K562 (cell line): ENCODE results near the gene WDR81. TPM values are rescaled to one million over a fixed set of nuclear protein-coding genes. Genes with fewer than 3 reads are reported as not detected.

ENCODE experiments used
- ARNT ChIP-seq, 2 experiments: fragments of 450-650 bp; IDR thresholded peaks; 2 replicates each; pipeline ENCODE4 v1.6.1; 2016; ENCODE audit warnings: mild to moderate bottlenecking in 1 of 2
- C11orf30 ChIP-seq: fragments of 450-650 bp; IDR thresholded peaks from 2 replicates; pipeline ENCODE4 v1.6.1; 2016; ENCODE audit warnings: low read depth, mild to moderate bottlenecking
- MAFK ChIP-seq: IDR thresholded peaks from 2 replicates; pipeline ENCODE4 v1.6.1; 2011; ENCODE audit warnings: low read length, improper control_type of control experiment
- MTA1 ChIP-seq: fragments of 450-650 bp; IDR thresholded peaks from 2 replicates; pipeline ENCODE4 v1.6.1; 2017; ENCODE audit warnings: borderline replicate concordance
- NBN ChIP-seq: fragments of 450-650 bp; IDR thresholded peaks from 2 replicates; pipeline ENCODE4 v1.6.1; 2016; ENCODE audit warnings: low read depth, mild to moderate bottlenecking
- NFE2 ChIP-seq: IDR thresholded peaks from 2 replicates; pipeline ENCODE4 v1.6.1; 2014; ENCODE audit warnings: antibody characterized with exemption, low read depth
- POLR2G ChIP-seq: fragments of 200-400 bp; formaldehyde crosslinking; IDR thresholded peaks from 2 replicates; pipeline ENCODE4 v1.6.1; 2017; ENCODE audit warnings: low read depth, mild to moderate bottlenecking, antibody characterized with exemption, low read length, moderate library complexity
- RBFOX2 ChIP-seq: fragments of 200-400 bp; formaldehyde crosslinking; IDR thresholded peaks from 2 replicates; pipeline ENCODE4 v1.6.1; 2017; ENCODE audit warnings: low read depth, mild to moderate bottlenecking, low read length, moderate library complexity
- TEAD1 ChIP-seq, 2 experiments: fragments of 450-650 bp in 1 of 2; sonication (generic) in 1 of 2; formaldehyde crosslinking; IDR thresholded peaks; 2 replicates each; pipeline versions ENCODE4 v1.4.0 to v1.8.0; 2020 to 2022; ENCODE audit warnings: mild to moderate bottlenecking in 2 of 2, missing genetic modification reagents in 1 of 2
- ZNF239 ChIP-seq: fragments of 250-450 bp; sonication (Bioruptor Pico); IDR thresholded peaks from 2 replicates; pipeline ENCODE4 v1.4.0; 2020; ENCODE audit warnings: mild to moderate bottlenecking
- ZNF274 ChIP-seq: IDR thresholded peaks from 2 replicates; pipeline ENCODE4 v1.6.1; 2011; ENCODE audit warnings: low read depth, mild to moderate bottlenecking, low read length, moderate library complexity, borderline replicate concordance
- ZNF316 ChIP-seq: fragments of 450-650 bp; IDR thresholded peaks from 2 replicates; pipeline ENCODE4 v1.6.1; 2016
- polyA plus RNA-seq, 8 experiments: library from polyadenylated mRNA; depleted of rRNA in 4 of 8; stranded (reverse) in 5 of 8; unstranded in 3 of 8; fragments of >200 nt; fragmentation: Nextera tagmentation in 2 of 8; fragmentation: Illumina TruSeq in 1 of 8; extraction: Ambion mirVana in 2 of 8; extraction: Trizol in 1 of 8; gene quantifications; 2 replicates each; pipeline versions ENCODE4 v1.2.1 to v1.2.3, GENCODE V29; 2011 to 2014; ENCODE audit warnings: inconsistent platforms in 1 of 8, missing spikeins in 1 of 8
- total RNA-seq, 7 experiments: library from RNA; depleted of rRNA in 6 of 7; stranded (reverse); fragments of >200 nt in 6 of 7; fragmentation: Illumina TruSeq in 2 of 7; extraction: Trizol in 2 of 7; gene quantifications; 2 replicates each; pipeline versions ENCODE4 v1.2.1 to v1.2.3, GENCODE V29; 2011 to 2021; ENCODE audit warnings: low replicate concordance in 1 of 7
- TF ChIP-seq, protein P1 (sequence below), 2 experiments: IDR thresholded peaks; 2 replicates each; pipeline ENCODE4 v1.6.1; 2011; ENCODE audit warnings: borderline replicate concordance in 1 of 2, control low read depth in 1 of 2, low read depth in 1 of 2, low read length in 1 of 2, mild to moderate bottlenecking in 1 of 2, mixed read lengths in 1 of 2, moderate library complexity in 1 of 2; ENCODE audit not compliant: insufficient read depth in 1 of 2, insufficient read length in 1 of 2, poor library complexity in 1 of 2, severe bottlenecking in 1 of 2; ENCODE audit errors: extremely low read depth in 1 of 2
- TF ChIP-seq, protein P2 (sequence below): conservative IDR thresholded peaks from 2 replicates; pipeline ENCODE4 v1.6.1; 2011; ENCODE audit warnings: low read depth, mild to moderate bottlenecking, low read length; ENCODE audit not compliant: control insufficient read depth

WDR81 gene
- total and polyA plus RNA-seq, 9 of the 15 experiments (the other 6 are each of a cell fraction or from before 2014, with no cell fraction given): 0.01 to 17.1 (median 3.3) TPM

DNA sequence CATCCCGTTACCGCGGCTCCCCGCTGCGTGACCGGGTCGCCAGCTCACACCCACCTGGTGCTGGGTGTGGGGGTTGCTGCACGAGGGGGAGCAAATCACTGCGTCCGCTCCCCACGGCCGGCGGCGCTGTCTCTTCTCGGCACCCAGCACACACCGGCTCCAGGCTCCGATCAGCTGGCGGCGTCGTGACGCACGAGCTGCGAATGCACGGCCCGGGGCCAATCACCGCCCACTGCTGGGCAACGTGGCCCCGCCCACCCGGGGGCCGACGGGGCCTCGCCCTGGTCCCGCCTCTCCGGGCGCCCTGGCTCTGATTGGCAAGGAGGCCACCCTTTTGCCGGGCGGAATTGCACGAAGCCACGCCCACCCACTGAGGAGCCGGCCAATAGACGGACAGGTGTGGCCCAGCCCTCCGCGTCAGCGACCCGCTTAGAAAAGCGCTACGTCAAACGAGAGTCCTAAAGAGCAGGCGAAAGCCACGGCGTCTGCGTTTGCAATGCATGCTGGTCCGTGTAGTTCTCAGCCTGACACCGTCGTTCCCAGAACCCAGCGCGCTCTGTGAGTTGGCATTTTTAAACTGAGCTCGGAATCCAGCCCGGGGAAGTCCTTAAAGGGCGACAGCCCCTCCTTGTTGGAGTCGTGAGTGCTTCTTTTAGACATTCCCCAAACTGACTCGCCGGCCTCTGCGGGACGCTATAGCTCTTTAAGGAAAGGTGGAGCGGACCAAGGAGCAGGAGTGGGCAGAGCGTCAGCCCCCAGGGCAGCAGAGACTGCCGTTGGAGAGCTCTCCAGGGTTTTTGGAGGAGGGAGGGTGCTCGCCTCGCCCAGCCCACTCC lies 8.2 kb upstream of the WDR81 start (continued):
- TF ChIP-seq, protein P1, sequence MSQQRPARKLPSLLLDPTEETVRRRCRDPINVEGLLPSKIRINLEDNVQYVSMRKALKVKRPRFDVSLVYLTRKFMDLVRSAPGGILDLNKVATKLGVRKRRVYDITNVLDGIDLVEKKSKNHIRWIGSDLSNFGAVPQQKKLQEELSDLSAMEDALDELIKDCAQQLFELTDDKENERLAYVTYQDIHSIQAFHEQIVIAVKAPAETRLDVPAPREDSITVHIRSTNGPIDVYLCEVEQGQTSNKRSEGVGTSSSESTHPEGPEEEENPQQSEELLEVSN (IDR thresholded peaks at IDR 0.05; ENCODE audit: borderline replicate concordance in 1 of 2, extremely low read depth in 1 of 2, insufficient read depth in 1 of 2, insufficient read length in 1 of 2, low read depth in 1 of 2, low read length in 1 of 2, poor library complexity in 1 of 2, severe bottlenecking in 1 of 2): peak in 1 of 2 experiments; percentile 47
- peak in 1 of 2 experiments; percentile 41; a peak in 1 of 4 replicates for TF ChIP-seq ARNT (IDR thresholded peaks at IDR 0.05)
- TF ChIP-seq NBN: 0 out of 2 replicates have a peak, but pooled peaks have one; percentile 19
- peak; percentile 92 for TF ChIP-seq RBFOX2
- peak; percentile 98 for TF ChIP-seq POLR2G
- TF ChIP-seq ZNF274: no peak
- TF ChIP-seq MTA1: 0 out of 2 replicates have a peak, but pooled peaks have one; percentile 44
- TF ChIP-seq, protein P2, sequence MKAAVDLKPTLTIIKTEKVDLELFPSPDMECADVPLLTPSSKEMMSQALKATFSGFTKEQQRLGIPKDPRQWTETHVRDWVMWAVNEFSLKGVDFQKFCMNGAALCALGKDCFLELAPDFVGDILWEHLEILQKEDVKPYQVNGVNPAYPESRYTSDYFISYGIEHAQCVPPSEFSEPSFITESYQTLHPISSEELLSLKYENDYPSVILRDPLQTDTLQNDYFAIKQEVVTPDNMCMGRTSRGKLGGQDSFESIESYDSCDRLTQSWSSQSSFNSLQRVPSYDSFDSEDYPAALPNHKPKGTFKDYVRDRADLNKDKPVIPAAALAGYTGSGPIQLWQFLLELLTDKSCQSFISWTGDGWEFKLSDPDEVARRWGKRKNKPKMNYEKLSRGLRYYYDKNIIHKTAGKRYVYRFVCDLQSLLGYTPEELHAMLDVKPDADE: peak; percentile 76
- TF ChIP-seq ZNF316: peak; percentile 88
- TF ChIP-seq C11orf30: peak; percentile 94
- peak in 1 of 2 experiments; percentile 43; a peak in 1 of 4 replicates for TF ChIP-seq TEAD1 (CRISPR knock-in tag; IDR thresholded peaks at IDR 0.05)
- peak; percentile 84 for TF ChIP-seq MAFK
- TF ChIP-seq NFE2: peak; percentile 98
- TF ChIP-seq ZNF239 (CRISPR knock-in tag): no peak
